HG03060 (cell line): ENCODE results near the gene ERVFRD-1.

Source experiments
- ATAC-seq: cut with Tn5 transposase; IDR thresholded peaks from one replicate; pipeline ENCODE4 v1.9.1; 2021; ENCODE audit warnings: low read depth, moderate number of reproducible peaks; ENCODE audit not compliant: unreplicated experiment

The ERVFRD-1 gene

GRCh38 chr6:11055127-11055627 is 56.3 kb downstream of the ERVFRD-1 start:
- ATAC-seq = no peak

GRCh38 chr6:11054722-11055121 is 56.8 kb downstream of the ERVFRD-1 start:
- no peak for ATAC-seq

- ATAC-seq = no peak
These were observed 58.2 kb downstream of the ERVFRD-1 start for GRCh38 chr6:11053307-11053706.
